Liver (tissue), 9 donors: ENCODE results near the gene UROC1. TPM values are rescaled to one million over a fixed set of nuclear protein-coding genes. Genes with fewer than 3 reads are reported as not detected.

ENCODE experiments used
- DNase-seq: peaks from one replicate; pipeline ENCODE4 v3.0.0-alpha.2; 2017; ENCODE audit warnings: low spot score
- H3K27ac ChIP-seq, 2 donors: one replicate each; pipeline ENCODE4 v1.7.0; 2013; ENCODE audit warnings: inconsistent platforms in 2 of 2, low read length in 2 of 2, control low read depth in 1 of 2, low read depth in 1 of 2, mild to moderate bottlenecking in 1 of 2
- H3K27me3 ChIP-seq, 4 donors: one replicate each; pipeline versions ENCODE4 v1.6.1 to v1.7.0; 2013; ENCODE audit warnings: low read length in 3 of 4, inconsistent platforms in 1 of 4, mild to moderate bottlenecking in 1 of 4, moderate library complexity in 1 of 4; ENCODE audit not compliant: control insufficient read depth in 4 of 4, insufficient read depth in 4 of 4
- H3K36me3 ChIP-seq, 4 donors: one replicate each; pipeline versions ENCODE4 v1.6.1 to v1.7.0; 2013; ENCODE audit warnings: low read length in 3 of 4, mild to moderate bottlenecking in 3 of 4, low read depth in 1 of 4, moderate library complexity in 1 of 4; ENCODE audit not compliant: control insufficient read depth in 4 of 4, insufficient read depth in 3 of 4
- H3K4me1 ChIP-seq, 4 donors: one replicate each; pipeline versions ENCODE4 v1.6.1 to v1.7.0; 2013; ENCODE audit warnings: low read length in 3 of 4, mild to moderate bottlenecking in 3 of 4, moderate library complexity in 1 of 4; ENCODE audit not compliant: control insufficient read depth in 4 of 4, insufficient read depth in 4 of 4
- H3K4me3 ChIP-seq, 3 donors: one replicate each; pipeline versions ENCODE4 v1.6.1 to v1.7.0; 2013; ENCODE audit warnings: low read length in 3 of 3, control low read depth in 1 of 3, low read depth in 1 of 3, mild to moderate bottlenecking in 1 of 3
- H3K9ac ChIP-seq, 2 donors: one replicate each; pipeline ENCODE4 v1.7.0; 2013; ENCODE audit warnings: low read length in 2 of 2, mild to moderate bottlenecking in 2 of 2, moderate library complexity in 2 of 2, control low read depth in 1 of 2, low read depth in 1 of 2
- H3K9me3 ChIP-seq, 4 donors: one replicate each; pipeline versions ENCODE4 v1.6.1 to v1.7.0; 2013; ENCODE audit warnings: low read length in 3 of 4; ENCODE audit not compliant: control insufficient read depth in 4 of 4
- ATF3 ChIP-seq: IDR thresholded peaks from 2 replicates; pipeline ENCODE4 v1.6.1; 2016; ENCODE audit warnings: antibody characterized with exemption
- CTCF ChIP-seq: fragments of 150-350 bp; IDR thresholded peaks from 2 replicates; pipeline ENCODE4 v1.5.1; 2017; ENCODE audit warnings: improper control_type of control experiment, low read depth, low read length; ENCODE audit not compliant: missing input control
- EGR1 ChIP-seq, 2 donors: IDR thresholded peaks; 2 replicates each; pipeline ENCODE4 v1.6.1; 2016 to 2018; ENCODE audit warnings: antibody characterized with exemption in 2 of 2, low read depth in 2 of 2
- FOXA1 ChIP-seq: IDR thresholded peaks from 2 replicates; pipeline ENCODE4 v1.6.1; 2016; ENCODE audit warnings: antibody characterized with exemption
- FOXA2 ChIP-seq: IDR thresholded peaks from 2 replicates; pipeline ENCODE4 v1.6.1; 2016; ENCODE audit warnings: antibody characterized with exemption
- GABPA ChIP-seq, 2 donors: IDR thresholded peaks in 1 of 2; conservative IDR thresholded peaks in 1 of 2; 2 replicates each; pipeline ENCODE4 v1.6.1; 2016; ENCODE audit warnings: antibody characterized with exemption in 2 of 2, mild to moderate bottlenecking in 1 of 2, moderate library complexity in 1 of 2
- HNF4A ChIP-seq, 2 donors: conservative IDR thresholded peaks; 2 replicates each; pipeline ENCODE4 v1.6.1; 2016; ENCODE audit warnings: antibody characterized with exemption in 2 of 2, mild to moderate bottlenecking in 2 of 2
- HNF4G ChIP-seq: IDR thresholded peaks from 2 replicates; pipeline ENCODE4 v1.6.1; 2016; ENCODE audit warnings: antibody characterized with exemption
- JUND ChIP-seq, 2 donors: IDR thresholded peaks; 2 replicates each; pipeline ENCODE4 v1.6.1; 2016; ENCODE audit warnings: antibody characterized with exemption in 2 of 2
- MAX ChIP-seq: IDR thresholded peaks from 2 replicates; pipeline ENCODE4 v1.6.1; 2016; ENCODE audit warnings: antibody characterized with exemption
- NR2F2 ChIP-seq: IDR thresholded peaks from 2 replicates; pipeline ENCODE4 v1.6.1; 2016; ENCODE audit warnings: antibody characterized with exemption
- RAD21 ChIP-seq, 2 donors: IDR thresholded peaks; 2 replicates each; pipeline ENCODE4 v1.6.1; 2016; ENCODE audit warnings: antibody characterized with exemption in 2 of 2, mild to moderate bottlenecking in 2 of 2
- REST ChIP-seq: IDR thresholded peaks from 2 replicates; pipeline ENCODE4 v1.6.1; 2016; ENCODE audit warnings: antibody characterized with exemption, mild to moderate bottlenecking
- RXRA ChIP-seq, 2 donors: IDR thresholded peaks; 2 replicates each; pipeline ENCODE4 v1.6.1; 2017 to 2018; ENCODE audit warnings: antibody characterized with exemption in 2 of 2, mild to moderate bottlenecking in 1 of 2
- SP1 ChIP-seq: IDR thresholded peaks from 2 replicates; pipeline ENCODE4 v1.6.1; 2018; ENCODE audit warnings: antibody characterized with exemption, mild to moderate bottlenecking
- TAF1 ChIP-seq: conservative IDR thresholded peaks from 2 replicates; pipeline ENCODE4 v1.6.1; 2016; ENCODE audit warnings: antibody characterized with exemption, mild to moderate bottlenecking
- YY1 ChIP-seq: IDR thresholded peaks from 2 replicates; pipeline ENCODE4 v1.6.1; 2016; ENCODE audit warnings: antibody characterized with exemption, mild to moderate bottlenecking
- ZBTB33 ChIP-seq: IDR thresholded peaks from 2 replicates; pipeline ENCODE4 v1.6.1; 2016; ENCODE audit warnings: antibody characterized with exemption
- WGBS: extraction: QIAGEN DNeasy Blood & Tissue Kit; methylation state at CpG from one replicate; pipeline ENCODE4 v1.1.7; 2013; 5-methylcytosine and 5-hydroxymethylcytosine counted together
- polyA plus RNA-seq, 2 donors: library from polyadenylated mRNA; stranded (reverse) in 1 of 2; unstranded in 1 of 2; fragments of 200-250 nt in 1 of 2; fragments of >200 nt in 1 of 2; fragmentation: Nextera tagmentation in 1 of 2; extraction: Ambion mirVana in 1 of 2; gene quantifications; one replicate each; pipeline versions ENCODE4 v1.2.1 to v1.2.3, GENCODE V29; 2013 to 2015
- total RNA-seq, 2 donors: library from RNA; depleted of rRNA; stranded (reverse); fragments of >200 nt; gene quantifications; one replicate each; pipeline ENCODE4 v1.2.3, GENCODE V29; 2014
- donor health status: healthy.
- donor health status: healthy.
- donor health status: healthy.
- donor health status: healthy.
- donor health status: healthy.

UROC1 gene
- total and polyA plus RNA-seq, 4 donors = 5.9 to 28.4 (median 18.2) TPM

- H3K4me3 ChIP-seq = no peak overlapping the region
- WGBS = 96% methylated on average over 15 of the region's 15 CpGs
- H3K4me1 ChIP-seq = peaks cover 0 to 5% (median 3%) of the 10 kb centered on the region in 4 donors
- no peak overlapping the region for H3K9ac ChIP-seq
- DNase-seq = peak; percentile 31
- no peak overlapping the region for H3K27ac ChIP-seq
- H3K36me3 ChIP-seq = peaks cover 6 to 53% (median 25%) of the 10 kb centered on the region in 4 donors
- TF ChIP-seq ATF3 = no peak
- TF ChIP-seq CTCF = no peak
- TF ChIP-seq REST = no peak
- no peak for TF ChIP-seq HNF4G
- TF ChIP-seq NR2F2 = no peak
- no peak for TF ChIP-seq RXRA (IDR thresholded peaks at IDR 0.05)
- no peak for TF ChIP-seq FOXA1
- TF ChIP-seq HNF4A (conservative IDR thresholded peaks at IDR 0.05) = no peak
- no peak for TF ChIP-seq JUND (IDR thresholded peaks at IDR 0.05)
- no peak for TF ChIP-seq SP1
- TF ChIP-seq TAF1 = no peak
- TF ChIP-seq FOXA2 = no peak
- no peak for TF ChIP-seq EGR1 (IDR thresholded peaks at IDR 0.05; ENCODE audit: low read depth in 2 of 2)
- no peak for TF ChIP-seq RAD21 (IDR thresholded peaks at IDR 0.05)
- no peak for TF ChIP-seq GABPA (IDR thresholded peaks at IDR 0.05 in 1 of 2, conservative IDR thresholded peaks at IDR 0.05 in 1 of 2)
- no peak for TF ChIP-seq ZBTB33
- no peak for TF ChIP-seq MAX
- no peak for TF ChIP-seq YY1
- no peaks in the 10 kb centered on the region for H3K27me3 ChIP-seq
- no peaks in the 10 kb centered on the region for H3K9me3 ChIP-seq
Observed at GRCh38 chr3:126439346-126439967, 78.1 kb downstream of the UROC1 start.
